ENCODE results near the gene ARHGAP45. TPM values are rescaled to one million over a fixed set of nuclear protein-coding genes. Genes with fewer than 3 reads are reported as not detected.
A peak's percentile ranks its signal among the peaks of the same experiment; 100 is the strongest.

The ARHGAP45 gene
- total and polyA plus RNA-seq, 9 of the 15 experiments (the other 6 are each of a cell fraction or from before 2014, with no cell fraction given) = 0.08 to 22.1 (median 4.2) TPM

GRCh38 chr19:1112268-1113029 is 45.5 kb downstream of the ARHGAP45 start (continued):
- peak; percentile 75 for TF ChIP-seq MGA (IDR thresholded peaks at IDR 0.05)
- peak in 1 of 2 experiments; percentile 50; a peak in 1 of 4 replicates for TF ChIP-seq MAZ (CRISPR knock-in tag; conservative IDR thresholded peaks at IDR 0.05 in 1 of 2, IDR thresholded peaks at IDR 0.05 in 1 of 2)
- no peak for TF ChIP-seq ZNF764 (CRISPR knock-in tag; IDR thresholded peaks at IDR 0.05; ENCODE audit: low read depth)
- TF ChIP-seq HDAC1 (IDR thresholded peaks at IDR 0.05) = peak in 1 of 2 experiments; percentile 45; a peak in 2 of 4 replicates
- TF ChIP-seq ZBTB33 (CRISPR knock-in tag; IDR thresholded peaks at IDR 0.05) = peak; percentile 78
- peak; percentile 54 for TF ChIP-seq FUS (optimal IDR thresholded peaks at IDR 0.05; ENCODE audit: low read depth, low read length)
- no peak for TF ChIP-seq U2AF1 (optimal IDR thresholded peaks at IDR 0.05; ENCODE audit: low read depth, low read length)
- TF ChIP-seq ATF7 (IDR thresholded peaks at IDR 0.05) = no peak
- TF ChIP-seq MLX (CRISPR knock-in tag; conservative IDR thresholded peaks at IDR 0.05) = no peak
- no peak for TF ChIP-seq NCOA1 (IDR thresholded peaks at IDR 0.05; ENCODE audit: low read depth)
- TF ChIP-seq USF2 (CRISPR knock-in tag; IDR thresholded peaks at IDR 0.05) = peak; percentile 21; the same call in 1 of the 2 replicates
